Measurements from ENCODE around the gene DBF4. TPM values are rescaled to one million over a fixed set of nuclear protein-coding genes. Genes with fewer than 3 reads are reported as not detected.

The DBF4 gene
- total and polyA plus RNA-seq, 2 donors, result 23.2 to 28.9 TPM

DNA sequence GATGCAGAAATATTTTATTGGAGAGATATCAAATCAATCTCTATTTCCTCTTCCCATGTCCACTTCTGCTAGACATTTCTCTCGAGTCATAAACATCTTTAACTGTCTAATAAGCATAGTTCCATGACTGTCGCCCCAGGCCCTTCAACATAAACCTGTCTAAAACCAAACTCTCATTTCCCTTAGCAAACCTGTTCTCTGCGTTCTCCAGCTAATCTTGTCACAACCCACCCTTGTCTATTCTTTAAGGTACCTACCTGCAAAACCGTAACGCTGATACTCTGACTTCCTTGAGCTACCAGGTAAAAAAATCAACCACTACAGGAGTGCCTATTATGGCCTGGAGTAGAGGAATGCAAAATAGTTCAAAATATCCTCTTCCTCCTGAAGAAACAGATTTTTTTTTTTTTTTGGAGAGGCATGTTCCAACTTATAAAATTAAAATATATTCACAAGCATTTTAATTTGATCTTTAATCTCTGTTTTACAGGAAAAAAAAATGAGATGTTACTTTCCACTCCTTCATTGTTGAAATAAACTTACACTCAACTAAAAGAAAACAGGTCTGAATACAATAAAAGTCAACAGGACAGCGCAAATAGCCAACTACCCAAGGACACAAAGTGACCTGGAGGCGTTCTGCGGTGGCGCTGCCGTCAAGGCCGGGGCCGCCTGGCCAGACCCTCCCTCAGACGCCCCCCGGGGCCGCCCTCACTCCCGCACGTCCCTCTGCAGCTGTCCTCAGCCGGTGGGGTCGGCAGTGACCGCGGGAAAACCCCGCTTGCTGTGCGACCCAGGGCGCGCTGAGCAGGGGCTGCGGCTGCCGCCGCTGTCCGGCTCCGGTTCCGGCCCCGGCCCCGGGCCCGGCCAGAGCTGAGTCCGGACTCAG lies 898 bp upstream of the DBF4 start:
- Histone ChIP-seq H3K9me3 (ENCODE audit: control insufficient read depth in 2 of 2, insufficient read depth in 1 of 2, low read length in 1 of 2) (peaks cover 6 to 11% of the 10 kb centered on the region in 2 donors), H3K4me3 (ENCODE audit: low read length in 2 of 2) (peak overlapping the region; percentile 91 to 93), H3K27me3 (ENCODE audit: control insufficient read depth in 2 of 2, insufficient read depth in 1 of 2, low read length in 1 of 2) (no peaks in the 10 kb centered on the region), H3K36me3 (ENCODE audit: control insufficient read depth in 2 of 2, insufficient read depth in 2 of 2, low read length in 1 of 2) (peaks cover 9 to 11% of the 10 kb centered on the region in 2 donors), H3K4me1 (ENCODE audit: control insufficient read depth in 2 of 2, insufficient read depth in 2 of 2, low read length in 2 of 2) (peaks cover 4 to 6% of the 10 kb centered on the region in 2 donors), H3K27ac (ENCODE audit: low read depth in 1 of 2, low read length in 1 of 2) (peak overlapping the region; percentile 80 to 99)
- DNase-seq (ENCODE audit: low read depth in 6 of 9, low spot score in 9 of 9), result peak in 2 of 9 donors; percentile 24 to 45
- WGBS, result under 1% methylated on average over 35 of the region's 35 CpGs

DNA sequence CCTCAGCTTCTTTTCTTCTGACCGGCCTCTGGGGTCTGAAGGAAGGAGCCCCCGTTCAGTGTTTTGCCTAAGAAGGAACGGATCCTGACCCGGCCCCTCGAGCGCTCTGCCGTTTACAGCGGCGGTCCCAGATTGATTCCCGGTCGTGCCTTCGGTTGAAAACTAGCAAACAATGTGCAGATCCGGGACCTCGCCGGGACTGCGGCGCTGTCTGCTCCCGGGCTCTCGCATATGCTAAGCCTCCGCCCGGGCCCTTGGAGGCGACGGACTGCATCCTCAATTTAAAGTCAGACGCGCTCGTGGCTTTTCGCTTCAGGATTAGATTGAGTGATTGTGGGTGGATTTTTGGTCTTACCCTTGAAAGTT lies 559 bp downstream of the DBF4 start:
- DNase-seq (ENCODE audit: low read depth in 6 of 9, low spot score in 9 of 9), result peak in 6 of 9 donors; percentile 33 to 64 (median 45)
- Histone ChIP-seq H3K9me3 (ENCODE audit: control insufficient read depth in 2 of 2, insufficient read depth in 1 of 2, low read length in 1 of 2) (peaks cover 0 to 3% of the 10 kb centered on the region in 2 donors), H3K4me3 (ENCODE audit: low read length in 2 of 2) (peak overlapping the region; percentile 91 to 93), H3K36me3 (ENCODE audit: control insufficient read depth in 2 of 2, insufficient read depth in 2 of 2, low read length in 1 of 2) (peaks cover 0 to 11% of the 10 kb centered on the region in 2 donors), H3K4me1 (ENCODE audit: control insufficient read depth in 2 of 2, insufficient read depth in 2 of 2, low read length in 2 of 2) (peaks cover 4 to 6% of the 10 kb centered on the region in 2 donors), H3K27ac (ENCODE audit: low read depth in 1 of 2, low read length in 1 of 2) (peak overlapping the region; percentile 96 to 99), H3K27me3 (ENCODE audit: control insufficient read depth in 2 of 2, insufficient read depth in 1 of 2, low read length in 1 of 2) (no peaks in the 10 kb centered on the region)
- under 1% methylated on average over 27 of the region's 27 CpGs for WGBS

DNA sequence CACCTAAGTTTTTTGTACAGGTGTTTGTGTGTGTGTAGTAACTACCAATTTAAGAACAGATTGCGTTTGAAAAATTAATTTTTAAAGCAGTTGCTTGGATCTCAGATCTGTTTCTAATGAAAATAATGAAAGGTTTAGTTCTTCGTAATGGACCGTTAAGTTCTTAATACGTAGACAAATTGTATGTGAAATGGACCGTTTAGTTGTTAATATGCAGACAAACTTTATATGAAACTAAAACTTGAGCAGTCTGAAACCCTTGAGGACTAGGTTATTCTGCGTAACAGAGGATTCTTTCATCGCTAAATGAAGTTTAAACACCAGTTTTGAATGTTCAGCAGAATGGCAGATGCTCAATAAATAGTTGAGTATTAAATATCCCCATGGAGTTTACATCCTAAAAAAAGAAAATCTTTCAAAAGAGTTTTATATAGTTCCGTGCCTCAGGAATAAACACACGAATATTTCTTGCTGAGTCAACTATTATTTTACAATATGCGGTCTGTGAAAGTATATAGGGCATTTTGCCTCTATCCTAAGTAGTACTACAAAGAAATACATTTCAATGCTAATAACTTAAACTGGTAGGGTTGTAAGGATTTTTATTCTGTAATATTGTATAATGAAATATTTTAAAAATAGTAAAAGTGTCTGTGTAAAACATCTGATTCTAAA lies 1.2 kb downstream of the DBF4 start:
- peaks cover 0 to 2% of the 10 kb centered on the region in 2 donors for H3K9me3 ChIP-seq (ENCODE audit: control insufficient read depth in 2 of 2, insufficient read depth in 1 of 2, low read length in 1 of 2)
- H3K27ac ChIP-seq (ENCODE audit: low read depth in 1 of 2, low read length in 1 of 2), result peak overlapping the region in 1 of 2 donors; percentile 96
- no peaks in the 10 kb centered on the region for H3K27me3 ChIP-seq (ENCODE audit: control insufficient read depth in 2 of 2, insufficient read depth in 1 of 2, low read length in 1 of 2)
- peak overlapping the region; percentile 91 to 93 for H3K4me3 ChIP-seq (ENCODE audit: low read length in 2 of 2)
- 24% methylated on average over 10 of the region's 10 CpGs for WGBS
- peaks cover 4 to 6% of the 10 kb centered on the region in 2 donors for H3K4me1 ChIP-seq (ENCODE audit: control insufficient read depth in 2 of 2, insufficient read depth in 2 of 2, low read length in 2 of 2)
- H3K36me3 ChIP-seq (ENCODE audit: control insufficient read depth in 2 of 2, insufficient read depth in 2 of 2, low read length in 1 of 2), result peaks cover 0 to 14% of the 10 kb centered on the region in 2 donors
- peak in 1 of 9 donors; percentile 25 for DNase-seq (ENCODE audit: low read depth in 6 of 9, low spot score in 9 of 9)

GRCh38 chr7:87878208-87878735 lies 2.0 kb downstream of the DBF4 start:
- 77% methylated on average over 3 of the region's 3 CpGs for whole genome bisulfite sequencing
- Histone ChIP-seq H3K4me3 (ENCODE audit: low read length in 2 of 2) (peak overlapping the region in 1 of 2 donors; percentile 93), H3K36me3 (ENCODE audit: control insufficient read depth in 2 of 2, insufficient read depth in 2 of 2, low read length in 1 of 2) (peaks cover 0 to 14% of the 10 kb centered on the region in 2 donors), H3K27me3 (ENCODE audit: control insufficient read depth in 2 of 2, insufficient read depth in 1 of 2, low read length in 1 of 2) (no peaks in the 10 kb centered on the region), H3K4me1 (ENCODE audit: control insufficient read depth in 2 of 2, insufficient read depth in 2 of 2, low read length in 2 of 2) (peaks cover 4 to 6% of the 10 kb centered on the region in 2 donors), H3K9me3 (ENCODE audit: control insufficient read depth in 2 of 2, insufficient read depth in 1 of 2, low read length in 1 of 2) (no peaks in the 10 kb centered on the region), H3K27ac (ENCODE audit: low read depth in 1 of 2, low read length in 1 of 2) (no peak overlapping the region)
- DNase-seq (ENCODE audit: low read depth in 6 of 9, low spot score in 9 of 9), result no peak

GRCh38 chr7:87882151-87882937 lies 6.1 kb downstream of the DBF4 start:
- no peak overlapping the region for H3K4me3 ChIP-seq (ENCODE audit: low read length in 2 of 2)
- no peaks in the 10 kb centered on the region for H3K27me3 ChIP-seq (ENCODE audit: control insufficient read depth in 2 of 2, insufficient read depth in 1 of 2, low read length in 1 of 2)
- DNase-seq (ENCODE audit: low read depth in 6 of 9, low spot score in 9 of 9), result no peak
- no peak overlapping the region for H3K27ac ChIP-seq (ENCODE audit: low read depth in 1 of 2, low read length in 1 of 2)
- WGBS, result 97% methylated on average over 4 of the region's 4 CpGs
- peaks cover 0 to 25% of the 10 kb centered on the region in 2 donors for H3K36me3 ChIP-seq (ENCODE audit: control insufficient read depth in 2 of 2, insufficient read depth in 2 of 2, low read length in 1 of 2)
- no peaks in the 10 kb centered on the region for H3K9me3 ChIP-seq (ENCODE audit: control insufficient read depth in 2 of 2, insufficient read depth in 1 of 2, low read length in 1 of 2)
- H3K4me1 ChIP-seq (ENCODE audit: control insufficient read depth in 2 of 2, insufficient read depth in 2 of 2, low read length in 2 of 2), result peaks cover 0 to 4% of the 10 kb centered on the region in 2 donors

DNA sequence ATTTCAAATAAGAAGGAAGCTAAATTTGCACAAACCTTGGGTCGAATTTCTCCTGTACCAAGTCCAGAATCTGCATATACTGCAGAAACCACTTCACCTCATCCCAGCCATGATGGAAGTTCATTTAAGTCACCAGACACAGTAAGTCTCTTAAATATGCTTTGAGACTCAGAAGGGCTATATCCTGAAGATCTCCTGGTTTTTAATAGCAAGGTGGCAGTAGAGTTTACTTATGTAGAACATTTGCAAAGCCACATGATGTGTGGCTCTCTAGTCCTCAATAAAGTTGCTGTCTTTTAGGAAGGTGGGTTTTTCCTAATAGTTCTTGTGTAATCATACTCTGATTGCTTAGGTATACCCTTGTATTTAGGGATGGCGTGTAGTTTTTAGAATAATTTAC lies 8.7 kb downstream of the DBF4 start:
- Histone ChIP-seq H3K36me3 (ENCODE audit: control insufficient read depth in 2 of 2, insufficient read depth in 2 of 2, low read length in 1 of 2) (peaks cover 0 to 39% of the 10 kb centered on the region in 2 donors), H3K27ac (ENCODE audit: low read depth in 1 of 2, low read length in 1 of 2) (no peak overlapping the region), H3K4me1 (ENCODE audit: control insufficient read depth in 2 of 2, insufficient read depth in 2 of 2, low read length in 2 of 2) (no peaks in the 10 kb centered on the region), H3K9me3 (ENCODE audit: control insufficient read depth in 2 of 2, insufficient read depth in 1 of 2, low read length in 1 of 2) (no peaks in the 10 kb centered on the region), H3K27me3 (ENCODE audit: control insufficient read depth in 2 of 2, insufficient read depth in 1 of 2, low read length in 1 of 2) (no peaks in the 10 kb centered on the region), H3K4me3 (ENCODE audit: low read length in 2 of 2) (no peak overlapping the region)
- DNase-seq (ENCODE audit: low read depth in 6 of 9, low spot score in 9 of 9), result no peak
- 97% methylated on average over 2 of the region's 2 CpGs for WGBS

DNA sequence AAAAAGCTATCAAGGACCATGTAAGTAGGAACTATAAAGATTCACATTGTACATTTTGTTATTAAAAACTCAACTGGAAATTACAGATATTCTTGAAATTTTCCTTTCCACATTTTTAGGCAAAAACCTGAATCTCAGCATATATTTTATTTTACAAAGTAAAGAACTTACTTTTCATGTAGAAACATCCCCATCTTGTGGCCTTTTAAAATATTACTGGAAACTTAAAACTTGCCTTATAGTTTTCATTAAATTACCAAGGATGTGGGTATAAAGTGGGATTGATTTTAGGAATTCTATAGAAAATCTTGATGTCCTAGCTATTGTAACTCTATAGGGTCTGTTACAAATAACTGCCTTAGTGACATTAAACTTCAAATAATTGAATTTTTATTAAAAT lies 10.6 kb downstream of the DBF4 start:
- H3K4me1 ChIP-seq (ENCODE audit: control insufficient read depth in 2 of 2, insufficient read depth in 2 of 2, low read length in 2 of 2), result no peaks in the 10 kb centered on the region
- H3K4me3 ChIP-seq (ENCODE audit: low read length in 2 of 2), result no peak overlapping the region
- no peaks in the 10 kb centered on the region for H3K9me3 ChIP-seq (ENCODE audit: control insufficient read depth in 2 of 2, insufficient read depth in 1 of 2, low read length in 1 of 2)
- no peak overlapping the region for H3K27ac ChIP-seq (ENCODE audit: low read depth in 1 of 2, low read length in 1 of 2)
- no peaks in the 10 kb centered on the region for H3K27me3 ChIP-seq (ENCODE audit: control insufficient read depth in 2 of 2, insufficient read depth in 1 of 2, low read length in 1 of 2)
- DNase-seq (ENCODE audit: low read depth in 6 of 9, low spot score in 9 of 9), result peak in 2 of 9 donors; percentile 22 to 61
- peaks cover 0 to 36% of the 10 kb centered on the region in 2 donors for H3K36me3 ChIP-seq (ENCODE audit: control insufficient read depth in 2 of 2, insufficient read depth in 2 of 2, low read length in 1 of 2)

DNA sequence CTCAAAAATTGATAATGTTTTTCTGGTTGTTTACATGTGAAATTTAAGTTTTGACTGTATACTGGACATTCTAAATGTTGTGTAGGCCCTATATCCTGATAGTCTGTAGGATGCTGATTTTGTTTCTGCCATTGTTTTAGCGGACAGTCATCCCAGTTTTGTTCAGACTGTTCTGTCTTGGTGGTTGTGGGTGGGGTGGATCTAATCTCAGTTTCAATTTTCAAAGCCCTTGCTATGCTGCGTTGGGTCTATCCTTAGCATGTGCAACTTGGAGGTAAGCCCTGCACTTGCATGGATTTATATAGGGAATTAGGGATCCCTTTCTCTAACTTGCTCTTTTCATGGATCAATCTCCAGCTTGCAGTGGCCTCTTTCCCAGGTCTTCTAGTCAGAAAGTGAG lies 19.1 kb downstream of the DBF4 start:
- Histone ChIP-seq H3K9me3 (ENCODE audit: control insufficient read depth in 2 of 2, insufficient read depth in 1 of 2, low read length in 1 of 2) (no peaks in the 10 kb centered on the region), H3K36me3 (ENCODE audit: control insufficient read depth in 2 of 2, insufficient read depth in 2 of 2, low read length in 1 of 2) (peaks cover 0 to 38% of the 10 kb centered on the region in 2 donors), H3K4me3 (ENCODE audit: low read length in 2 of 2) (no peak overlapping the region), H3K27ac (ENCODE audit: low read depth in 1 of 2, low read length in 1 of 2) (no peak overlapping the region), H3K27me3 (ENCODE audit: control insufficient read depth in 2 of 2, insufficient read depth in 1 of 2, low read length in 1 of 2) (no peaks in the 10 kb centered on the region), H3K4me1 (ENCODE audit: control insufficient read depth in 2 of 2, insufficient read depth in 2 of 2, low read length in 2 of 2) (no peaks in the 10 kb centered on the region)
- WGBS, result 100% methylated on average over 2 of the region's 2 CpGs
- DNase-seq (ENCODE audit: low read depth in 6 of 9, low spot score in 9 of 9), result no peak
